ENCODE measurements around the gene RCAN2.

The RCAN2 gene

DNA sequence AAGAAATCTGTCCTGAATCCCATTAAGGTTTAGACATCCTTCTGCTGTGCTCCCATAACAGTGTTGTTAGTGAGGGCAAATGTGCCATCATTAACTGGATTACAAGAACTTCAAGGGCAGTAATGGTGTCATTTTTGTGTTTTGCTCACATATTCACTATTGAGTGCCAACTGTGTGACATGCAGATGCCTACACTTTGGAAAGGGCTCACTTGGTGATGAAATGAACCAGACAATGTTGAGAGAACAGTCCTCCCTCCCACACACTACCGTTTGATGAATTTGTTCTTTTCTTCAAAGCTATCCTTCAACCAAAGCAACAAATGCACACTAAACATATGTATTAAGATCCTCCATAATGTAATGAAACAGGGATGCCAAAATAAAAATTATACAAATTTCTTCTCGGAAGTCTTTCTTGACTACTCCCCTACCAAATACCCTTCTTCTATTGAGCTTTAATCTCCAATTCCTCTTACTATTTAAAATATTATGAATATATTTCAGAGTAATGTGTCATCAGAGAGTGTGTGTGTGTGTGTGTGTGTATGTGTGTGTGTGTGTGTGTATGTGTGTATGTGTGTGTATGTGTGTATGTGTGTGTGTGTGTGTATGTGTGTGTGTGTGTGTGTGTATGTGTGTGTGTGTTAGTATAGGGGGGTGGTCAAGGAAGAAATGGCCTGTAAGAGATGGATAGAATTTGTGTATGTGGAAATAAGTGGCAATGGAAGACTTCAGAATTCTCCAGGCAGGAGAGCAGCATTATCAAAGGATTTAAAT, 228.1 kb downstream of the RCAN2 start:
- no peaks in the 10 kb centered on the region for H3K9me3 ChIP-seq (ENCODE audit: severe bottlenecking)
- H3K36me3 ChIP-seq (ENCODE audit: low read depth) = no peaks in the 10 kb centered on the region
- DNase-seq (ENCODE audit: low spot score) = no peak
- no peak overlapping the region for H3K27ac ChIP-seq (ENCODE audit: poor library complexity, severe bottlenecking)
- no peak overlapping the region for H3K4me3 ChIP-seq (ENCODE audit: severe bottlenecking)
- TF ChIP-seq, protein P1, sequence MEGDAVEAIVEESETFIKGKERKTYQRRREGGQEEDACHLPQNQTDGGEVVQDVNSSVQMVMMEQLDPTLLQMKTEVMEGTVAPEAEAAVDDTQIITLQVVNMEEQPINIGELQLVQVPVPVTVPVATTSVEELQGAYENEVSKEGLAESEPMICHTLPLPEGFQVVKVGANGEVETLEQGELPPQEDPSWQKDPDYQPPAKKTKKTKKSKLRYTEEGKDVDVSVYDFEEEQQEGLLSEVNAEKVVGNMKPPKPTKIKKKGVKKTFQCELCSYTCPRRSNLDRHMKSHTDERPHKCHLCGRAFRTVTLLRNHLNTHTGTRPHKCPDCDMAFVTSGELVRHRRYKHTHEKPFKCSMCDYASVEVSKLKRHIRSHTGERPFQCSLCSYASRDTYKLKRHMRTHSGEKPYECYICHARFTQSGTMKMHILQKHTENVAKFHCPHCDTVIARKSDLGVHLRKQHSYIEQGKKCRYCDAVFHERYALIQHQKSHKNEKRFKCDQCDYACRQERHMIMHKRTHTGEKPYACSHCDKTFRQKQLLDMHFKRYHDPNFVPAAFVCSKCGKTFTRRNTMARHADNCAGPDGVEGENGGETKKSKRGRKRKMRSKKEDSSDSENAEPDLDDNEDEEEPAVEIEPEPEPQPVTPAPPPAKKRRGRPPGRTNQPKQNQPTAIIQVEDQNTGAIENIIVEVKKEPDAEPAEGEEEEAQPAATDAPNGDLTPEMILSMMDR (IDR thresholded peaks at IDR 0.05; ENCODE audit: poor library complexity, severe bottlenecking) = no peak
- peaks cover 2% of the 10 kb centered on the region for H3K4me1 ChIP-seq (ENCODE audit: insufficient read depth, poor library complexity, severe bottlenecking)
- ATAC-seq (ENCODE audit: low read depth) = no peak; the same call in 2 of the 3 replicates
- H3K27me3 ChIP-seq (ENCODE audit: insufficient read depth, poor library complexity, severe bottlenecking) = peaks cover 3% of the 10 kb centered on the region

DNA sequence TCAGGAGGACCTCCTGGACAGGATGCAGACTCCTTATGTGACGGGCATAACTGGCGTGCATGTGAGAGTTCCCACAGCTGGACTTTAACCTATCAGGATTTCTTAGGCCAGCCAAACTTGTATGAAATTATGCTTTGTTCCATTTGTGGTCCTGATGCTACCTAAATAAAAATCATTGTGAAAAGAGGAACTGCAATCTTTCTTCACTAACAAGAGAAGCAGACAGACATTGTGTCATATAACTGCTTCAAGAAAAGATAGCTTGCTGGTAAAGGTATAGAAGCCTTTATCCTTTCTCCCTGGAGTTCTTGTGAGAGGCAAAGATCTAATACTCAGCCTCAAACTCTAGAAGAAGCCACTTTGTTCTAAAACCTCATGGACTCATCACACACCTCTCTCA, 233.0 kb downstream of the RCAN2 start:
- Histone ChIP-seq H3K4me3 (ENCODE audit: severe bottlenecking) (no peak overlapping the region), H3K27me3 (ENCODE audit: insufficient read depth, poor library complexity, severe bottlenecking) (no peaks in the 10 kb centered on the region), H3K36me3 (ENCODE audit: low read depth) (no peaks in the 10 kb centered on the region), H3K9me3 (ENCODE audit: severe bottlenecking) (no peaks in the 10 kb centered on the region), H3K4me1 (ENCODE audit: insufficient read depth, poor library complexity, severe bottlenecking) (no peaks in the 10 kb centered on the region), H3K27ac (ENCODE audit: poor library complexity, severe bottlenecking) (no peak overlapping the region)
- no peak for DNase-seq (ENCODE audit: low spot score)
- ATAC-seq (ENCODE audit: low read depth) = no peak
- TF ChIP-seq, protein P1 (IDR thresholded peaks at IDR 0.05; ENCODE audit: poor library complexity, severe bottlenecking) = no peak

DNA sequence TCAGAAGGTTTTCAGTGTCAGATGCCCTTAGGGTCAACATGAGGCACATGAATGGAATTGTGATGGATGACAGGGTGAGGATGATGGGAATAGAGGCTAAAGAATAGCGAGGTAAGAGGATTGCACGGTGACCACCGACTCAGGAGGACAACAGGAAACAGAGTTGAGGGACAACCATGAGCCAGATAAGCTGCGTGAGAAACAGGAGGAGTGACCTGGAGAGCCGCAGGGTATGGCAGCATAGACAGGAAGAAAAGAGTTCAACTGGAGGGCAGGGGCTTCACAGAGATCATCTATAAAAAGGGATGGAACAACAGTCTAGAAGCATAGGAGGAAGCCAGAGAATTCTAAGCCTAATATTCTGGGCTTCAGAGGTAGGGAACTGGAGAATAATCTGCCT, 235.7 kb downstream of the RCAN2 start:
- H3K4me3 ChIP-seq (ENCODE audit: severe bottlenecking) = no peak overlapping the region
- no peak for DNase-seq (ENCODE audit: low spot score)
- no peaks in the 10 kb centered on the region for H3K27me3 ChIP-seq (ENCODE audit: insufficient read depth, poor library complexity, severe bottlenecking)
- TF ChIP-seq, protein P1 (IDR thresholded peaks at IDR 0.05; ENCODE audit: poor library complexity, severe bottlenecking) = no peak
- H3K4me1 ChIP-seq (ENCODE audit: insufficient read depth, poor library complexity, severe bottlenecking) = no peaks in the 10 kb centered on the region
- no peaks in the 10 kb centered on the region for H3K36me3 ChIP-seq (ENCODE audit: low read depth)
- ATAC-seq (ENCODE audit: low read depth) = no peak
- no peak overlapping the region for H3K27ac ChIP-seq (ENCODE audit: poor library complexity, severe bottlenecking)
- H3K9me3 ChIP-seq (ENCODE audit: severe bottlenecking) = no peaks in the 10 kb centered on the region

DNA sequence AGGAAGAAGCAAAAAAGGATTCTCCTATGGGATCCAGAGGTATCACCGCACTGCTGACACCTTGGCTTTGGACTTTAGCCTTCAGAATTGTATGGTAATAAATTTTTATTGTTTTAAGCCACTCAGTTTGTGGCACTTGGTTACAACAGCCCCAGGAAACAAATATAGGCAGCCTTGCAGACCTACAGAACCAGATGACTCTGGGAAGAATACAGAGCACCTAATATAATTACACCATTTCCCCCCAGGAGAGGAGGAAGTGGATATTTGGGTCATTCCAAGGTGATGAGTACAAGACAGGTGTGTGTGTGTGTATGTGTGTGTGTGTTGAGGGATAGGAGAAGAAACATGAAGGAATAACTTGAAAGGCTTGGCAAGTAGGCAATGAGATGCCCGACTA, 236.3 kb downstream of the RCAN2 start:
- DNase-seq (ENCODE audit: low spot score) = no peak
- Histone ChIP-seq H3K4me3 (ENCODE audit: severe bottlenecking) (no peak overlapping the region), H3K36me3 (ENCODE audit: low read depth) (no peaks in the 10 kb centered on the region), H3K9me3 (ENCODE audit: severe bottlenecking) (no peaks in the 10 kb centered on the region), H3K27me3 (ENCODE audit: insufficient read depth, poor library complexity, severe bottlenecking) (peaks cover under 1% of the 10 kb centered on the region), H3K4me1 (ENCODE audit: insufficient read depth, poor library complexity, severe bottlenecking) (no peaks in the 10 kb centered on the region), H3K27ac (ENCODE audit: poor library complexity, severe bottlenecking) (no peak overlapping the region)
- ATAC-seq (ENCODE audit: low read depth) = no peak
- TF ChIP-seq, protein P1 (IDR thresholded peaks at IDR 0.05; ENCODE audit: poor library complexity, severe bottlenecking) = no peak

DNA sequence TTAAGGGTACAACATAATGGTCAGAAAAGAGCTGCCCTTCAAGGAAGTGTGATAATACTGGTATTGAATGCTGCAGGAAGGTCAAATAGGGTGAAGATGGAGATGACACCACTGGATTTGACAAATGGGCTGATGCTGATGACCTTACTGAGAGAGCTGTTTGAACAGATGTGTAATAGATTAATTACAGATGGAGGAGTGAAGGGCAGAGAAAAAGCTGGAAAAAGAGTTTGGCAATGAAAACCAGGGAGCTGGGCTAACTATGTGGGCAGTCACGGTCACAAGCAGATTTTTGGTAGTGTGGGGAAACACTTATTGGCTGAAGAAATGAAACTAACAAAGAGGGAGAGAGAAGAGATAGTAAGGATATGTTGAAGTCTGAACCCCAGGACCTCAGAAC, 236.9 kb downstream of the RCAN2 start:
- Histone ChIP-seq H3K27ac (ENCODE audit: poor library complexity, severe bottlenecking) (no peak overlapping the region), H3K27me3 (ENCODE audit: insufficient read depth, poor library complexity, severe bottlenecking) (peaks cover 3% of the 10 kb centered on the region), H3K4me3 (ENCODE audit: severe bottlenecking) (no peak overlapping the region), H3K4me1 (ENCODE audit: insufficient read depth, poor library complexity, severe bottlenecking) (no peaks in the 10 kb centered on the region), H3K36me3 (ENCODE audit: low read depth) (no peaks in the 10 kb centered on the region), H3K9me3 (ENCODE audit: severe bottlenecking) (no peaks in the 10 kb centered on the region)
- TF ChIP-seq, protein P1 (IDR thresholded peaks at IDR 0.05; ENCODE audit: poor library complexity, severe bottlenecking) = no peak
- ATAC-seq (ENCODE audit: low read depth) (no peak), DNase-seq (ENCODE audit: low spot score) (no peak)

Measured in RWPE2 (cell line).